Skeletal muscle tissue (tissue), 4 donors: ENCODE data around the gene FRAS1. TPM values are rescaled to one million over a fixed set of nuclear protein-coding genes. Genes with fewer than 3 reads are reported as not detected.
"Not testable (repeated sequence)": the region's sequence is repeated elsewhere in the genome, so short reads cannot be mapped to it uniquely, and the experiment has no call there.

Experiments used
- H3K27ac ChIP-seq: one replicate; pipeline ENCODE4 v1.7.0; 2013; ENCODE audit warnings: mild to moderate bottlenecking, low read depth, low read length, inconsistent platforms
- H3K27me3 ChIP-seq, 3 donors: one replicate each; pipeline ENCODE4 v1.7.0; 2013; ENCODE audit warnings: low read length in 3 of 3; ENCODE audit not compliant: control insufficient read depth in 3 of 3, insufficient read depth in 3 of 3
- H3K36me3 ChIP-seq, 3 donors: one replicate each; pipeline ENCODE4 v1.7.0; 2013; ENCODE audit warnings: low read length in 3 of 3; ENCODE audit not compliant: control insufficient read depth in 3 of 3, insufficient read depth in 3 of 3
- H3K4me1 ChIP-seq, 3 donors: one replicate each; pipeline ENCODE4 v1.7.0; 2013; ENCODE audit warnings: low read length in 3 of 3, mild to moderate bottlenecking in 3 of 3; ENCODE audit not compliant: control insufficient read depth in 3 of 3, insufficient read depth in 3 of 3
- H3K4me3 ChIP-seq, 3 donors: one replicate each; pipeline ENCODE4 v1.7.0; 2013; ENCODE audit warnings: low read length in 3 of 3
- H3K9ac ChIP-seq, 3 donors: one replicate each; pipeline ENCODE4 v1.7.0; 2013; ENCODE audit warnings: low read length in 3 of 3, mild to moderate bottlenecking in 3 of 3, moderate library complexity in 2 of 3, low read depth in 1 of 3
- H3K9me3 ChIP-seq, 3 donors: one replicate each; pipeline ENCODE4 v1.7.0; 2013; ENCODE audit warnings: low read length in 3 of 3; ENCODE audit not compliant: control insufficient read depth in 3 of 3
- total RNA-seq: library from RNA; depleted of rRNA; stranded (reverse); fragments of >200 nt; gene quantifications from one replicate; pipeline ENCODE4 v1.2.3, GENCODE V29; 2014
- donor health status: Osteomylitis.

FRAS1 gene
- total RNA-seq, 1 donor from 2014 or later: 15.1 TPM

- H3K4me3 ChIP-seq: no peak overlapping the region
- H3K9me3 ChIP-seq: no peaks in the 10 kb centered on the region
- H3K27me3 ChIP-seq: no peaks in the 10 kb centered on the region
- peaks cover 10 to 16% (median 14%) of the 10 kb centered on the region in 3 donors for H3K4me1 ChIP-seq
- no peak overlapping the region for H3K27ac ChIP-seq
- H3K9ac ChIP-seq: no peak overlapping the region
- no peaks in the 10 kb centered on the region for H3K36me3 ChIP-seq
Measured at GRCh38 chr4:78070731-78071282, 13.7 kb downstream of the FRAS1 start.

DNA sequence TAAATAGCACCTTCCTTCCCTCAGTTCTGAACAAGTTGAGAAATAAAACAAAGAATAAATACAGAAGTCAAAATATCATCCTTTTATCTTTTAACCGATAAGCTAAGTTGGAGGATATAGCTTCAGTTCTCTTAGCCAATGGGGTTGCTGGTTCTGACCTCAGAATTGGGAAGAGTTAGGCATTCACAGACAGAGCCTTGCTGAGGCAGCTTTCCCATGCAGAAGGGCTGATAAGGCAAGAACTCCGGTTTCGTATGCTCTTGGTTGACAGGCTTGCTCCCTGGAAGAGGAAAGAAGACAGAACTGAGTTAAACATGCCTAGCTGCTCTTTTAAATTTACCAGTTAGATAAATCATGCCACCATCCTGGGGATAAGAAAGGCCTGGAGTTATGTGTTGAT is 17.6 kb downstream of the FRAS1 start:
- Histone ChIP-seq H3K9me3 (no peaks in the 10 kb centered on the region), H3K27me3 (no peaks in the 10 kb centered on the region), H3K36me3 (no peaks in the 10 kb centered on the region), H3K27ac (no peak overlapping the region), H3K4me1 (peaks cover 5 to 13% (median 10%) of the 10 kb centered on the region in 3 donors), H3K9ac (no peak overlapping the region), H3K4me3 (no peak overlapping the region)

- Histone ChIP-seq H3K27ac (no peak overlapping the region), H3K4me3 (no peak overlapping the region), H3K27me3 (no peaks in the 10 kb centered on the region), H3K9ac (no peak overlapping the region), H3K9me3 (no peaks in the 10 kb centered on the region), H3K4me1 (peaks cover 0 to 12% (median 0%) of the 10 kb centered on the region in 3 donors), H3K36me3 (no peaks in the 10 kb centered on the region)
Measured at GRCh38 chr4:78075986-78076385, 18.9 kb downstream of the FRAS1 start.

- Histone ChIP-seq H3K27ac (no peak overlapping the region), H3K36me3 (no peaks in the 10 kb centered on the region), H3K9me3 (no peaks in the 10 kb centered on the region), H3K4me3 (no peak overlapping the region), H3K27me3 (no peaks in the 10 kb centered on the region), H3K4me1 (peaks cover 0 to 8% (median 0%) of the 10 kb centered on the region in 3 donors), H3K9ac (no peak overlapping the region)
Measured at GRCh38 chr4:78078101-78078500, 21.0 kb downstream of the FRAS1 start.

- Histone ChIP-seq H3K4me1 (peaks cover 0 to 8% (median 0%) of the 10 kb centered on the region in 3 donors), H3K9ac (peak overlapping the region in 2 of 3 donors; percentile 7 to 14), H3K27me3 (no peaks in the 10 kb centered on the region), H3K9me3 (no peaks in the 10 kb centered on the region), H3K4me3 (peak overlapping the region in 1 of 3 donors; percentile 51), H3K36me3 (no peaks in the 10 kb centered on the region), H3K27ac (peak overlapping the region; percentile 61)
Measured at GRCh38 chr4:78079726-78080430, 22.8 kb downstream of the FRAS1 start.

DNA sequence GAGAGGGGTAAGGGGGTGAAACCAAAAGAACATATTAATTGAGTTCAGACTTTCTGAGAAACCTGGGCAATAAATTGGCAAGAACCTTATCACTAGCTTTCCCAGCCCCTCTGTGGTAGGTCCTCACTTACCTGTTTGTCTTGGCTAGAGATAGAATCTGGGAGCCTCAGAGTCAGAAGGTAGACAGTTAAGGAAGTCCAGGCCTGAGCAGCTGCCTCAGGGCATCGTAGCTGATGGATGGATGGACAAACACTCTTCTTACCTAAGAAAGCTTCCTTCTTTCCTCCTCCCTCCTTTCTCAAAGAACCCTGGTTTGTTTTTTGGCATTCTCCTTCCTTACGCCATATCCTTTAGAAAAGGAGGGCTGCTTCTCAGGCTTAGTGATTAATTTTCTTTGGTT is 24.4 kb downstream of the FRAS1 start:
- Histone ChIP-seq H3K4me3 (no peak overlapping the region), H3K36me3 (no peaks in the 10 kb centered on the region), H3K27ac (no peak overlapping the region), H3K9ac (no peak overlapping the region), H3K9me3 (no peaks in the 10 kb centered on the region), H3K4me1 (peaks cover 0 to 8% (median 0%) of the 10 kb centered on the region in 3 donors), H3K27me3 (no peaks in the 10 kb centered on the region)

DNA sequence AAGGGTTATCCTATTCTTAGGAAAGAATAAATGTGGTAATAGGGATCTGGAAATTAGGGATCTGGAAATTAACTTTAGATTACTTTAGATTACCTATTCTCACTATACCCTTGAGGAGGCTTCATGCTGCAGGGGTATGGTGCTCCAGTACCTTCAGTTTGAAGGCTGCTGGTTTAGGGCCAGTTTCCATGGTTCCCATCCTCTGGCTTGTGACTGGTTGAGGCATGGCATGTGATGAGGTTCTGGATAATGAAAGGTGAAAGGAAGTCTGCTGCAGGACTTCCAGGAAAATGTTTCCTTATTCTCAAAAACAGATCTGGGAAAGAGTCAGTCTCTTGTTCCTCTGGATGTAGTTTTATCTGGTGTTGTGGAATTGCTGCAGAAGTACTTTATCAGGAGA is 25.9 kb downstream of the FRAS1 start:
- Histone ChIP-seq H3K27me3 (no peaks in the 10 kb centered on the region), H3K27ac (no peak overlapping the region), H3K9ac (no peak overlapping the region), H3K36me3 (no peaks in the 10 kb centered on the region), H3K4me1 (peaks cover 0 to 8% (median 0%) of the 10 kb centered on the region in 3 donors), H3K9me3 (no peaks in the 10 kb centered on the region), H3K4me3 (no peak overlapping the region)

DNA sequence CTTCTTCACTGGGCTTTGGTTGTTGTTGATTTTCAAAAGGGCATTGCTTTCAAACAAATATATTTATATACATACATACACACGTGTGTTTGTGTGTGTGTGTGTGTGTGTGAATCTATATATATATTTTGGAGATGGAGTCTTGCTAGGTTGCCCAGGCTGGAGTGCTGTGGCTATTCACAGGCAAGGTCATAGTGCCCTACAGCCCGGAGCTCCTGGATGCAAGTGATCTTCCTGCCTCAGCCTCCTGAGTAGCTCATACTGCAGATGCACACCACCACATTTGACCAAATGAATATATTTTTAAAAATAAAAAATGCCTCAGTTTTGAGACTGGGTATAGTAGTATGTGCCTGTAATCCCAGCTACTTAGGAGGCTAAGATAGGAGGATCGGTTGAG is 34.4 kb downstream of the FRAS1 start:
- Histone ChIP-seq H3K4me3 (no peak overlapping the region), H3K4me1 (no peaks in the 10 kb centered on the region), H3K27me3 (no peaks in the 10 kb centered on the region), H3K9me3 (no peaks in the 10 kb centered on the region), H3K36me3 (no peaks in the 10 kb centered on the region), H3K27ac (no peak overlapping the region), H3K9ac (no peak overlapping the region)

DNA sequence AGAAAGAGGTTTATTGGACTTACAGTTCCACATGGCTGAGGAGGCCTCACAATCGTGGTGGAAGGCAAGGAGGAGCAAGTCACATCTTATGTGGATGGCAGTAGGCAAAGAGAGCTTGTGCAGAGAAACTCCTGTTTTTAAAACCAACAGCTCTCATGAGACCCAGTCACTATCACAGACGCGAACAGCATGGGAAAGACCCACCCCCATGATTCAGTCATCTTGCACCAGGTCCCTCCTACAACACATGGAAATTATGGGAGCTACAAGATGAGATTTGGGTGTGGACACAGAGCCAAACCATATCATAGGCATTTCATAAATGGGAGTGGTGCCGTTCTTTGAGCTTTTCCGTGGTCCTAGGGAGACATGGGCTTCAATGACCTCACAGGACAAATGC is 35.2 kb downstream of the FRAS1 start:
- H3K4me1 ChIP-seq, H3K9me3 ChIP-seq, H3K27ac ChIP-seq, H3K36me3 ChIP-seq, H3K4me3 ChIP-seq, H3K9ac ChIP-seq, H3K27me3 ChIP-seq: not testable (repeated sequence)

DNA sequence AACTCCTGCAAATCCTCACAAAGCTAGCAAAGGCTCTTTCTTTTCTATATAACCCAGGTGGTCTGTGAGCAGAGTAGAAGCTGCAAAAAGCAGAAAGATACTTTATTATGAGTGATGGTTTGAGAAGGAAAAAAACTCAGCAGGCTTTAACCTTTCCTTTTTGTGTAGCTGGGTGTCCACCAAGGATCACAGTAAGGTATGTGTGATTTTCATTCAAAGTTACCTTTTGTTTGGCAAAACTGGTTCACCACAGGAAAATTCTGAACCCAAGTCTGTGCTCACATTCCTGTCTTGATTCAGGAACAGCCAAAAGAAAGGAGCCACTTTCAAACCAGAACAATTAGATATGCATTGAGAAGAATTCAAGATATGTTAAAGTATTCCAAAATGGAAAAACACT is 35.7 kb downstream of the FRAS1 start:
- no peak overlapping the region for H3K27ac ChIP-seq
- H3K9ac ChIP-seq: no peak overlapping the region
- no peaks in the 10 kb centered on the region for H3K9me3 ChIP-seq
- no peak overlapping the region for H3K4me3 ChIP-seq
- no peaks in the 10 kb centered on the region for H3K4me1 ChIP-seq
- H3K36me3 ChIP-seq: no peaks in the 10 kb centered on the region
- no peaks in the 10 kb centered on the region for H3K27me3 ChIP-seq
